Eye (tissue), 1 donor: ENCODE results near the gene SUSD3.
A peak's percentile ranks its signal among the peaks of the same experiment; 100 is the strongest.
"Not testable (repeated sequence)": the region's sequence is repeated elsewhere in the genome, so short reads cannot be mapped to it uniquely, and the experiment has no call there.

ENCODE experiments used
- DNase-seq: peaks from one replicate; pipeline ENCODE4 v3.0.0-alpha.2; 2015

SUSD3 gene

GRCh38 chr9:93058355-93059010 lies at the start of gene SUSD3:
Gene SUSD3 (plus strand): TSS chr9:93058701. CDS start chr9:93058743, 42 bp downstream.
- DNase-seq, result peak; percentile 76

DNA sequence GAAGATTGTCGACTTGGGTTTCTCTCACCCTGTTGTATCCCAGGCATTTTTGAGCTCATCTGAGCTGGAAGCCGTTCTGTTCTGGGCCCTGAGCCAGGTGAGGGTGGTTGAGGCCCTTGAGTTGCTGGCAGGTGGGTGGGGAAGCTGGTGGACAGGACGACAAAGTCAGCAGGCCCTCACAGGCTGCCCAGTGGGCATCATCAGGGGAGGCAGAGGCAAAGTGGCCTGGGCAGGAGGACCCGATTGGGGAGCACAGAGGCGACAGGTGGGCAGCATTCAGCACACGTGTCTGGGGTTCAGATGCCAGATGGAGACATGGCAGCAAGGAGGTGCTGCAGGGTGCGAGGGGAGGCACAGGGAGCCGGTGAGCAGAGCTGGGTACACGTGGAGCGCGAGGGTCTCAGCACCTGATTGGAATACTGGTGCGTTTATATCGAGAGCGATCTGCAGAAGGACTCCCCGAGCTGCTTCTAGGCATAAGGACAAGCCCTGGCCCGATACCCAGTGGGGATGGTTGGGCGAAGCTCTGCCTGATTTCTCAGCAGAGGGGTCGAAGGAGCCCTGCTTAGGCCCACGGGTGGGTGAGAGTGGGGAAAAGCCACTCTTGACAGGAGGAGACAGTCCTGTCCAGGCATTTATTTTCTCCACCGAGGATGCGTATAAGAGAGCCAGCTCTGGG lies 49.0 kb upstream of the SUSD3 start:
- DNase-seq, result no peak

GRCh38 chr9:93010056-93010455 lies 48.4 kb upstream of the SUSD3 start:
- no peak for DNase-seq

GRCh38 chr9:93010704-93011103 lies 47.8 kb upstream of the SUSD3 start:
- DNase-seq, result no peak

DNA sequence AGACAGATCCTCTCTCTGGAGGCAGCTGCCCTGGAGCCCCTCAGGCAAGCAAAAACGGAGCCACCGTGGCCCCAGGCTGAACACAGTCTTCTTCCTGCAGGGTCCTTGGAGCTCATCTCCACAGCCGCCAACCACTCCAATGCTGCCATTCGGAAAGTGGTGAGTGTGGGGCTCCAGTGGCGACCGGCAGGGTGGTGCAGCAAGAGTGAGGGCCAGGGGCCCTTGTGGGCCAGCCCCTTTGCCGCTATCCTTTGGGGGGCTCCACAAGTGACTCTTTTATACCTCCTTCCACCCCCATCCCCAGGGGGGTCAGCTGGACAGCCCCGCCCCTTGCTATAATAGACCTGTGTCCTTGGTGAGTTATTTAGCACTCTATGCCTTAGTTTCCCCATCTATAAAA lies 47.4 kb upstream of the SUSD3 start:
- DNase-seq, result no peak

DNA sequence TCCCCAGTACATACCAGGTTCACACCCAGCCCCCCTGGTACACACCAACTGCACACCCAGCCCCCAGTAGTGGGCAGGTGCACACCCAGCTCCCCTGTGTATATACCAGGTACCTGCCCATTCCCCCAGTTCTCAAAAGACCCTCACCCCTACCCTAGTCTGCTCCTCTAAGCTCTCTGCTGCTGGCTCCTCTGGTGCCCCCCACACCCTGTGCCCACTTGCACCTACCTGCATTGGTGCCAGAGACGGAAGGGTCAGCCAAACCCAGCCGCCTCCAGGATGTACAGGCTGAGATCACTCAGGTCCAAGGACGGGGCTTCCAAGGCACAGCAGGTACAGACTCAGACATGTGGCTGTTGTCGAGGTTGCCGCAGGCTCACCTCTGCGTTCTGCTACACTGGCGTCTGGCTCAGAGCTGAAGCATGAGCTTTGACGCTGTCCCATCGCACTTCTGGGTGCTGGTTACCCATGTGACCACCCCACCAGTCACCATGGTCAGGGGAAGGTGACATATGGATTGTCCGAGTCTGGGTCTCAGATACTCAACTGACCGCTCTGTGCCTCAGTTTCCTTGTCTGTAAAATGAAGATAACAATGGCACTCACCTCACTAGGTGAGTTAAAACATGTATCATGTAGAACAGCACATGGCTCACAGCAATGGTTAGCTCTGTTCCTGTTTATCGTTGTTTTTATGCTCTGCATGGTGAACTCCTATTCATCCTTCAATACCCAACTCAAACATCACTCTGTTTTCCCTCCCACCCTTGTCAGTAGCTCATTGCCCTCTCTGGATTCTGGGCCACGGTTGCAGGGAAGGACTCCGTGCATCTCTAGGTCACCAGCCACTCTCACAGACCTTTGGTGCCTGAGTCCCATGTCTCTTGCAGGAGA lies 45.3 kb upstream of the SUSD3 start:
- no peak for DNase-seq

GRCh38 chr9:93013856-93014582 lies 44.5 kb upstream of the SUSD3 start:
- DNase-seq, result no peak

DNA sequence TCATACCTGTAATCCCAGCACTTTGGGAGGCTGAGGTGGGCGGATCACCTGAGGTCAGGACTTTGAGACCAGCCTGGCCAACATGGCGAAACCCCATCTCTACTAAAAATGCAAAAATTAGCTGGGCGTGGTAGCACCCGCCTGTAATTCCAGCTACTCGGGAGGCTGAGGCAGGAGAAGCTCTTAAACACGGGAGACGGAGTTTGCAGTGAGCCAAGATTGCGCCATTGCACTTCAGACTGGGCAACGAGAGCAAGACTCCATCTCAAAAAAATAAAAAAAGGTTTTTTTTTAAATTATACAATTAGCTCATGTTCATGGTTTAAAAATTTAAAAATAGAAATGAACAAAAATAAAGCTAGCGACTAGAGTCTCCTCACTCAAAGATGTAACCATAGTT lies 43.3 kb upstream of the SUSD3 start:
- not testable (repeated sequence) for DNase-seq

DNA sequence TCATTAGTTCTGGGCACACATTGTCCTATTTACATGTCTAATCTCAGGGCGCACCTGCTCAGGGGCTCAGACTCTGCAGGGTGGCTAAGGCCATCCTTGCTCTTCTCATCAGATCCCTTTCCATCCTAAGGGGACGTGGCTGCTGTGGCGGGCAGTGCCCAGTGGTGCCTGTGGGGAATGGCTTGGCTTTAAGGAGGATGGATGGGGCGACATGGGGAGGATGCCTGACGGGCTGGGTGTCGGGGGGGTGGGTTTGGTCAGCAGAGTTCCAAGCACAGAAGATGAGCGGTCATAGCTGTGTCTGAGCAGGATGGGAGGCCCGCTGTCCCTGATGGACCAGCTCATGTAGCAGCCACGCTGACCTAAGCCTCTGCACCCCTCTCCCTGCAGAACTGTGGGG lies 40.9 kb upstream of the SUSD3 start:
- DNase-seq, result no peak

GRCh38 chr9:93020151-93020550 lies 38.4 kb upstream of the SUSD3 start:
- DNase-seq, result no peak

DNA sequence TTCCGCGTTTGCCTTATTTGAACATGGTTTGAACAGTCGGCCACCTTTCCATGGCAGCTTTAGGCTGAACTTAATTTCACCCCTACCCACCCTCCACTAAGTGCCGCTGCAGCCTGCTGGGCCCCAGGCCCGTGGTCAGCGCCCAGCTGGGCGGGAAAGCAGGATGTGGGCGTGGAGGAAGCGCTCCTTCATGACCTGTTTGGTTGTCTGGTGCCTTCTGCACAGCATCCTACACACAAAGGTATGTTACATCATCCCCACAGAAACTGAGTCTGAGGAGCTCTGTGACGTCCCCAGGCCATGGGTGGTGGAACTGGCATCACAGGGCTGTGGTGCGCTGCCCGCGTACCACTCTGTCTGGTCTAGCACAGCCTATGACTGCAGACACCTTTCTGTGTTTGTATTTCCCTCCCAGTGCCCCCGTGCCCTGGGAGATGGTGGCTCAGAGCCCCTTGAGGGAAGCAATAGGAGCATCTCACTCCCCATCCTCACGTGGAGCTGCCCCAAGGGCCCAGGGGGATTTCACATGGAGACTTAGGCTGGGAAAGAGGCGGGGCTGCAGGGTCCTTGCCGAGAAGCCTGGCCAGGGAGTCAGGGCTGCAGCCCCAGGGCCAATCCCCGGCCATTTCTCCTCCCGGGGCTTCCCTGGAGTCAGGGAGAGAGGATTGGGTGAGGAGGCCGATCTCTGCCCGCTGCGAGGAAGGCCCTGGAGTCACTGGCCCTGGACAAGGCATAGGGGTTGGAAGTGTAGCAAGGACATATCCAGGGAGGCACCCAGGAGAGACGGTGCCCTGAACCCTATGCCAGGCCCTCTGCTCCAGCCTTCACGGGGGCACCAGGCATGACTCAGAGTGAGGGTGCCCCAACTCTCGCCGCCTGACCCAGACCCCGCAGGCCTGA lies 37.5 kb upstream of the SUSD3 start:
- no peak for DNase-seq

GRCh38 chr9:93022066-93022465 lies 36.4 kb upstream of the SUSD3 start:
- DNase-seq, result no peak

DNA sequence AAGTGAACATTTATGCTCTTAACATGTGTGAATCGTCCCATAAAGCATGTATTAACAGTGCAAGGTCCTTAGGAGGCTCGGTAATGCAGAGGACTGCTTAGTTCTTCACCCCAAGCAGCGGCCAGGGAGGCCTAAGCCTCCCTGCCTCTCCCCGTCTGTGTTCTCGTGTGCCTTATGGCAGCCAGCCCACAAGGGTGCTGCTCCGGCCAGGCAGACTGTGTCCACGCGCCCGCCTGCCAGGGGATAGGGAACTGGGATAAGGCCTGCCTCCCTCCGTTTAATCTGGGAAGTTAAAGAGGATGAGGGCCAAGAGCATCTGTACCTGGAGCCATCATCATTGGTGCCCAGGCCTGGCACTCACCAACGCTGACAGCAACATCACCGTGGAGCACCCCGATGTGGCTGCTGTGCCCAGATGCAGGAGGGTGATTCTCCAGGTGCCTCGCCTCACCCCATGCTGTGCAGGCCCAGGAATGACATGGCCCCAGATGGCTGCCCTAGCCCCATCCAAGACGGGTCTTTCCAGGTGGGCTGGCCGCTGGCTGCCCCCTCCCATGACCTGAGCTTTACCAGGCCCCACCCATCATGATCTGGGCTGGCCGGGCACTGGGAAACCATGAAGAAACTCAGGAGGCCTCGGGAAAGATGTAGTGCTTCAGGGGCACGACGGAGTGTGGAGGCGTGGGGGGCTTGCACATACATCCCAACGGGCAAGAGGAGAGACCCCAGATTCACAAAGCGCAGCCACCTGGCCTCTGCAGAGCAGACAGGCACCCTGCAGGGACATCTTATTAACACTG lies 35.6 kb upstream of the SUSD3 start:
- no peak for DNase-seq

- DNase-seq, result no peak
Measured at GRCh38 chr9:93023521-93023815, 35.0 kb upstream of the SUSD3 start.

GRCh38 chr9:93024646-93024910 lies 33.9 kb upstream of the SUSD3 start:
- no peak for DNase-seq

DNA sequence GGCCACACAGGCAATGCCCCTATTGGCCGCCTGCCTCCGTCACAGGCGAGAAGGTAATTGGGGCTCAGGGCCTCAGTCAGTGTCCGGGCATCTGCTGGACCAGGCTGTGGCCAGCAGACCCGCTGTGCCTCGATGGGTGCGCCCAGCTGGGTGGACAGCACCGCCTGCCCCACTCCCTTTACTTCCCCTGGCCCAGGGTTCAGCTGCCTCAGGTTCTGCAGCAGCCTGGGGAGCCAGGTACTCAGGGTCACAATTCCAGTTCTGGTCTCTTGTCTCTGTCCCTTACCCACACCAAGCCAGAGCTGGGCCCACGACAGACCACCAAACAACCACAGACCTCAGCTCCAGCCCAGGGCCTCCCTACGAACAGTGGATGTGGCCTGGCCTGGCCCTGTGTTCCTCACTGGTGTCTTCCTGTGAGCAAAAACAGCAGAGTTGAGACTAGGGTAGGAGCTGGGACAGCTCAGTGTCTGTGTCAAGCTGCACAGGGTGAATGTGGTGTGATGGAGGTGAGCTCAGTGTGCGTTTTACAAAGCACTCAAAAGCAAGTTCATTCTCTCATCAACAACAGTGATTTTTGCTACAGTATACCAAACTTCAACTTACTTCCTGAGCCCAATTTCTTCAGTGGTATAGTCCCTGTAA lies 33.4 kb upstream of the SUSD3 start:
- no peak for DNase-seq

DNA sequence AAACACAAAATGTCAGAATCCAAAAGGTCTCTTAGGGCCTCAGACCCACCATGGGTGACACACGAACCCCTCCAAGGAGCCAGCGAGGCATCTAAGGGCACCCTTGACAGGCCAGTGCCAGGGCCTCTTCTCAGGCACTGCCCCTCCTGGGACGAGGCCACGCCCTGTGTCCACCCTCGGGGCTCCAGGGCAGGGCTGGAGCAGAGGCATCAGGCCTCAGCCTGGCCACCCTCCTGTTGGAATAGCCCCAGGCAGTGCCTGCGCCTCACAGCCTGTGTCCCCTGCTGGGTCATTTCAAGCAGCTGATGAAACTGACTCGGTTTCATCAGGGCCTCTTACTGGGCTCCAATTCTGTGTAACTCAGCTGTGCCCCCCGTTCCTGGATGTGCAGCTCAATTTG lies 32.8 kb upstream of the SUSD3 start:
- no peak for DNase-seq

GRCh38 chr9:93026640-93027039 lies 31.9 kb upstream of the SUSD3 start:
- DNase-seq, result no peak

- no peak for DNase-seq
Measured at GRCh38 chr9:93027750-93028149, 30.8 kb upstream of the SUSD3 start.

GRCh38 chr9:93028448-93029006 lies 30.0 kb upstream of the SUSD3 start:
- DNase-seq, result no peak
